Medulla oblongata (tissue), 1 donor: ENCODE measurements around the gene MYPN.
"Not testable (repeated sequence)": the region's sequence is repeated elsewhere in the genome, so short reads cannot be mapped to it uniquely, and the experiment has no call there.

ENCODE experiments used
- DNase-seq: peaks from one replicate; pipeline ENCODE4 v3.0.0-alpha.2; 2015; ENCODE audit errors: extremely low spot score

MYPN gene, protein sequence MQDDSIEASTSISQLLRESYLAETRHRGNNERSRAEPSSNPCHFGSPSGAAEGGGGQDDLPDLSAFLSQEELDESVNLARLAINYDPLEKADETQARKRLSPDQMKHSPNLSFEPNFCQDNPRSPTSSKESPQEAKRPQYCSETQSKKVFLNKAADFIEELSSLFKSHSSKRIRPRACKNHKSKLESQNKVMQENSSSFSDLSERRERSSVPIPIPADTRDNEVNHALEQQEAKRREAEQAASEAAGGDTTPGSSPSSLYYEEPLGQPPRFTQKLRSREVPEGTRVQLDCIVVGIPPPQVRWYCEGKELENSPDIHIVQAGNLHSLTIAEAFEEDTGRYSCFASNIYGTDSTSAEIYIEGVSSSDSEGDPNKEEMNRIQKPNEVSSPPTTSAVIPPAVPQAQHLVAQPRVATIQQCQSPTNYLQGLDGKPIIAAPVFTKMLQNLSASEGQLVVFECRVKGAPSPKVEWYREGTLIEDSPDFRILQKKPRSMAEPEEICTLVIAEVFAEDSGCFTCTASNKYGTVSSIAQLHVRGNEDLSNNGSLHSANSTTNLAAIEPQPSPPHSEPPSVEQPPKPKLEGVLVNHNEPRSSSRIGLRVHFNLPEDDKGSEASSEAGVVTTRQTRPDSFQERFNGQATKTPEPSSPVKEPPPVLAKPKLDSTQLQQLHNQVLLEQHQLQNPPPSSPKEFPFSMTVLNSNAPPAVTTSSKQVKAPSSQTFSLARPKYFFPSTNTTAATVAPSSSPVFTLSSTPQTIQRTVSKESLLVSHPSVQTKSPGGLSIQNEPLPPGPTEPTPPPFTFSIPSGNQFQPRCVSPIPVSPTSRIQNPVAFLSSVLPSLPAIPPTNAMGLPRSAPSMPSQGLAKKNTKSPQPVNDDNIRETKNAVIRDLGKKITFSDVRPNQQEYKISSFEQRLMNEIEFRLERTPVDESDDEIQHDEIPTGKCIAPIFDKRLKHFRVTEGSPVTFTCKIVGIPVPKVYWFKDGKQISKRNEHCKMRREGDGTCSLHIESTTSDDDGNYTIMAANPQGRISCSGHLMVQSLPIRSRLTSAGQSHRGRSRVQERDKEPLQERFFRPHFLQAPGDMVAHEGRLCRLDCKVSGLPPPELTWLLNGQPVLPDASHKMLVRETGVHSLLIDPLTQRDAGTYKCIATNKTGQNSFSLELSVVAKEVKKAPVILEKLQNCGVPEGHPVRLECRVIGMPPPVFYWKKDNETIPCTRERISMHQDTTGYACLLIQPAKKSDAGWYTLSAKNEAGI (N-terminal part only)

GRCh38 chr10:68109331-68109730 lies at the start of gene MYPN:
TSS of gene MYPN (plus strand) at chr10:68109488. CDS start at chr10:68121439, 11,951 bp downstream.
- no peak for DNase-seq

DNA sequence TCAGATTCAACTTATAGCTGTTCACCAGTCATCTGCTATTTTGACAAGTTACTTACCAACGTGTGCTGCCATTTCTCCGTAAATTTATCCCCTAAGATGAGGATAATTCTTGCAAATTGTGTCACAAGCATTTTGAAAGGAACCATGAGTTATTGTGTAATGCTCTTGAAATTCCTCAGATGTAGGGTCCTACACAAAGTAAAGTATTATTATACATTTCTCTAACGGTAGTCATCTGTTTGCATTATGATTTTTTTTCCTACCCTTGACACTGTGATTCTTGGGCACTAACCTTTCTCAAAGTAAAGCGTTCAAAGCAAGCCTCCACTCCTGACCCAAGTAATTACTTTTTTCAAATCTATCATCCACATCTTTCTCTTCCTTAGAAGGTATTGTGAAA lies 42.3 kb upstream of the MYPN start:
- DNase-seq: no peak

GRCh38 chr10:68067508-68067907 lies 41.8 kb upstream of the MYPN start:
- no peak for DNase-seq

DNA sequence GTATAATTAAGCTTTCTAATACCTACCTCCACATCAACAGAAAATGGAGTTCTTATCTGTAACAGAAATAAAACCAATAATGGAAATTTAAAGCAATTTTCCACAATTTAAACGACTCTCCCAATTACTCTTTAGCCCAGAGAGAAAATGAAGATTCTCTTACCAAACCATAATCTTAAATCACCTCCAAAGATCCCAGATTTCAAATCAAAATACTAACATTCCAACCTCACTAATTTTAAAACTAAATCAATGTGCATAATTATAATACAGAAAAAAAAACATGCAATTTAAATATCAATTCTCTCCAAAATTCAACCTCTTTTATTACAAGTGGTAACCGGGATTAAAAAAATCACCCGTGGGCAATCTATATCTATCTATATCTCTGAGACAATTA lies 35.7 kb upstream of the MYPN start:
- DNase-seq: no peak

- DNase-seq: peak; percentile 63
These were observed 35.1 kb upstream of the MYPN start for GRCh38 chr10:68074031-68074774.

DNA sequence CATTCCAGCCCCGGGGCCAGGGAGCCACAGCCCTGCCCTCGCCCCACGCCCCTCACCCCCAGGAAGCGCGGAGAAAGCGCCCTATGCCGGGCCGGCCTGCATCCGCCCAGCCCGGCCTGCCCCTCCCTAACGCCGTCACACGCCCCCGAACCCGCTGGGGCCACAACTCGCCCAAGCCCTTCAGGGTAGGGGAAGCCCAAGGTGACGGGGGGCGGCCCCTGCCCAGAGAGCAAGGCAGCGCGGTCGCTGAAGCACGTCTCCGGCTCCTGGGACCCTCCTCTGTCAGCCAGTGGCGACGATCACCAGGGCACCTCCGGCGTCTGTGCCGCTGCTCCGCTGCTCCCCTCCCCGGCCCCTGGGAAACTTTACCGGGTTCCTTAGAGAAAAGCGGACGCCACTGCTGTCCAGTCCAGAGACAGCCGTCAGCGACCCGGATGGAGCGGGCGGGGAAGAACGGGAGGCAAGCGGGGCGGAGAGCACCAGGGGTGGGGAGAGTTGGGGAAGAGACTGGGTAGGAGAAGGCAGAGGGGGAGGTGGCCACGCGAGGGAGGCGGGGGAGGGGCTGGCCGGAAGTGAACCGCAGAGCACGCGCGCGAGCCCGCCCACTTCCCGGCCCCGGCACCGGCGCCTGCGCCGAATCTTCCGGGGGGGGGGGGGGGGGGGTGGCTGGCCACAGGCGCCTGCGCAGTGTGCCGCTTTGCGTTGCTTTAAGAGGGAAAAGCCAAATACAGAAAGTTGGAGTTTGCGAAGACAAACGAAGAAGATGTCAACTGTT lies 34.3 kb upstream of the MYPN start, which contains the start of gene HERC4:
Gene HERC4 (minus strand): TSS at position 509 of the 775 bp plus-strand sequence. CDS start 2,175 bp downstream, outside the sequence.
- peak; percentile 95 for DNase-seq

GRCh38 chr10:68075550-68076004 lies 33.7 kb upstream of the MYPN start:
- DNase-seq: no peak

GRCh38 chr10:68076081-68076480 lies 33.2 kb upstream of the MYPN start:
- DNase-seq: not testable (repeated sequence)

DNA sequence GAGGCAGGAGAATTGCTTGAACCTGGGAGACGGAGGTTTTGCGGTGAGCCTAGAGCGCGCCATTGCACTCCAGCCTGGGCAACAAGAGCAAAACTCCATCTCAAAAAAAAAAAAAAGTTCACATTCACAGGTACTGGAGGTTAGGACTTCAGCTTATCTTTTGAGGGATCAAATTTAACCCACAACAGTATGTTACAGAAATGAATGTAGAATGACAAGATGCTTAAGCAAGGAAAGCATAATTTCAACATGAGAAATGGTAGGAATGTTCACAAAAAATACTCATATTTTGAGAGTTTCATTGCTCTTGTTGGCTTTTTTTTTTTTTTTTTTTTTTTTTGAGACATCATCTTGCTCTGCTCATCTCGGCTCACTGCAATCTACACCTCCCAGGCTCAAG lies 32.3 kb upstream of the MYPN start:
- DNase-seq: no peak

DNA sequence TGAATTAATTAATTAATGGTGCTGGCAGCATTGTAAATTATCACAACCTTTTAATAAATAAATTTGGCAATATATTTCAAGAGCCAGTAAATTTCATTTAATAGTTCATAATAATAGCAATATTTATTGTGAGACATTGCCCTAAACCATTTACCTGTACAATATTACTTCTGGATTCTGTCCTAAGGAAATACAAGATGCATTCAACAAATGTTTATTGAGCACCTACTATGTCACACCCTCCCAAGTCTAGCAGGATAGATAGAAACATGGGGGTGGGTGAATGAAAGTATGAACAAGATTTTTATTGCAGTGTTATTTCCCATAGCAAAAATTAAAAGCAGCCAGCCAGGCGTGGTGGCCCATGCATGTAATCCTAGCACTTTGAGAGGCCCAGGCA lies 29.9 kb upstream of the MYPN start:
- DNase-seq: no peak

DNA sequence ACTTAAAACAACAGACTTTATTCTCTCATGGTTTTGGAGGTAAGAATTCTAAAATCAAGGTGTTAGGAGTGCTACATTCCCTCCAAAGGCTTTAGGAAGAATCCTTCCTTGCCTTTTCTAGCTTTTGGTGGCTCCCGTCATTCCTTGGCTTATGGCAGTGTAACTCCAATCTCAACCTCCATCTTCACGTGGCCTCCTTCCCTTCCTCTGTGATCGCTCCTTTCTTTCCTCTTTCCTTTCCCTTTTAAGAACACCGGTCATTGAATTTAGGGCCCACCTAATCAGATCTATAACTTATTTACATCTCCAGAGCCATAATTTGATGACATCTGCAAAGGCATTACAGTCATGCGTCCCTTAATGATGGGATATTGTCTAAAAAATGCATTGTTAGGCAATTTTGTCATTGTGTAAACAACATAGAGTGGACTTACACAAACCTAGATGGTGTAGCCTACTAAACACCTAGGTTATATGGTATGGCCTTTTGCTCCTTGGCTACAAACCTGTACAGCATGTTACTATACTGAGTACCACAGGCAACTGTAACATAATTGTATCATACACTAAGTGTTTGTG lies 28.3 kb upstream of the MYPN start:
- DNase-seq: no peak

DNA sequence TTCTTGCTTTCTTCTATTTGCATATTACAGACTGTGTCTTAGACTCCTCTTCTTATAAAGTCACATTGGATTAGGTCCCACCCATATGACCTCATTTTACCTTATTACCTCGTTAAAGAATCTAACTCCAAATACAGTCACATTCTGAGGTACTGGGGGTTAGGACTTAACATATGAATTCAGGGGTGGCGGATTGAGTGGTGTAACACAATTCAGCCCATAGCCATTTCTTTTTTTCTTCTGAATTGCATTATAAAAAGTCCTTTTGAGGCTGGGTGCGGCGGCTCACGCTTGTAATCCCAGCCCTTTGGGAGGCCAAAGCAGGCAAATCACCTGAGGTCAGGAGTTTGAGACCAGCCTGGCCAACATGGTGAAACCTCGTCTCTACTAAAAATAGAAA lies 27.4 kb upstream of the MYPN start:
- DNase-seq: no peak

GRCh38 chr10:68082872-68083271 lies 26.4 kb upstream of the MYPN start:
- DNase-seq: no peak

GRCh38 chr10:68083953-68084352 lies 25.3 kb upstream of the MYPN start:
- no peak for DNase-seq

DNA sequence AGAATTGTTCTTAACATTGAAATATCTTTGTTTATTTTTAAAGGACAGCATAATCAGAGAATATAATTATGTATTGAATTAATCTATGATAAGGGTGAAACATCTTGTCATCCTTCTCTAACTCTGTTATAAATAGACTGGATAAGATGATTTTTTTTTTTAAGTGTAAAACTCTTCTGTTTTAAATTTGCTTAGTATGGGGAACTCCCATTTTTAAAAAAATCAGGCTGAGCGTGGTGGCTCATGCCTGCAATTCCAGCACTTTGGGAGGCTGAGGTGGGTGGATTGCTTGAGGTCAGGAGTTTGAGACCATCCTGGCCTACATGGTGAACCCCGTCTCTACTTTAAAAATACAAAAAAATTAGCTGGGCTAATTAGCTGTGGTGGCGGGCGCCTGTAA lies 24.8 kb upstream of the MYPN start:
- no peak for DNase-seq

DNA sequence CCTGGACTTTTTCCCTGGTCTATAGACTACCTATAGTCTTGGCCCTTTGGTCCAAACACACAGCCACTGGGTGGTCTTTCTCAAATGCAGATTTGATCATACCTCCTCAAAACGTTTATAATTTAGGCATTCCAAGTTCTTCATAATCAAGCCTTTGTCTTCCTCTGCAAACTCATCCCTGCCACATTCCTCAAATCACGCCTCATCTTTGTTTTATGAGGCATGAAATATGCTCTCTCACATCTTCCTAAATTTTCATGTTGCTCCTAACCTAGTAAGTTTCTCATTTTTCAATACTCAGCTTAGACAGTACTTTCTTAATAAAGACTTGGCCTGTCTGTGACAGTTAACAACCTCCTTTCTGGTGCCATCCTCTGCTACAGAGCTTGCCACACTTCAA lies 23.3 kb upstream of the MYPN start:
- no peak for DNase-seq

- no peak for DNase-seq
These were observed 22.2 kb upstream of the MYPN start for GRCh38 chr10:68086910-68087684.

- no peak for DNase-seq
These were observed 21.4 kb upstream of the MYPN start for GRCh38 chr10:68087685-68088401.
